Motor neuron (in vitro differentiated cells): ENCODE results near the gene POLG2. TPM values are rescaled to one million over a fixed set of nuclear protein-coding genes. Genes with fewer than 3 reads are reported as not detected.
A peak's percentile ranks its signal among the peaks of the same experiment; 100 is the strongest.

ENCODE experiments used
- ATAC-seq, 8 experiments: fragments of 200-7000 bp; cut with Tn5 transposase; replicated peaks in 6 of 8; 2 replicates each; pipeline ENCODE4 v1.8.0; 2021; ENCODE audit warnings: mild to moderate bottlenecking in 8 of 8, moderate library complexity in 8 of 8
- H3K27ac ChIP-seq, 2 donors: fragments of 250-450 bp; sonication (Bioruptor Pico); 2 replicates each; pipeline ENCODE4 v1.9.0; 2021; ENCODE audit warnings: antibody characterized with exemption in 2 of 2, mild to moderate bottlenecking in 2 of 2, moderate library complexity in 1 of 2
- H3K4me1 ChIP-seq, 2 donors: fragments of 250-450 bp; sonication (Bioruptor Pico); replicated peaks in 1 of 2; 2 replicates each; pipeline ENCODE4 v1.6.1; 2021; ENCODE audit warnings: antibody characterized with exemption in 2 of 2, mild to moderate bottlenecking in 2 of 2, moderate library complexity in 1 of 2
- H3K4me3 ChIP-seq, 5 donors: fragments of 250-450 bp; sonication (Bioruptor Pico); 2 replicates each; pipeline ENCODE4 v1.9.0; 2021; ENCODE audit warnings: antibody characterized with exemption in 5 of 5, mild to moderate bottlenecking in 5 of 5, moderate library complexity in 4 of 5
- WGBS, 10 experiments: fragments of 450-650 bp; shearing (Covaris generic); methylation state at CpG; one replicate each; pipeline ENCODE4 v1.0.0; 2022; 5-methylcytosine and 5-hydroxymethylcytosine counted together
- in situ Hi-C, 9 experiments: fragments of 400-800 bp; cut with MboI; loops; one replicate each; pipeline ENCODE4 v1.15.0; 2021; ENCODE audit warnings: low sequenced_read_pairs in 9 of 9, low pct_unique_long_range_greater_than_20kb in 2 of 9; ENCODE audit not compliant: unreplicated experiment in 9 of 9
- total RNA-seq, 8 experiments: library from RNA; unstranded; fragments of 300-600 nt; gene quantifications; 2 replicates each; pipeline versions ENCODE4 v1.2.3 to v1.2.4, GENCODE V29; 2022

POLG2 gene
- total RNA-seq, 8 experiments from 2014 or later, result 10.8 to 33.2 (median 14.5) TPM

DNA sequence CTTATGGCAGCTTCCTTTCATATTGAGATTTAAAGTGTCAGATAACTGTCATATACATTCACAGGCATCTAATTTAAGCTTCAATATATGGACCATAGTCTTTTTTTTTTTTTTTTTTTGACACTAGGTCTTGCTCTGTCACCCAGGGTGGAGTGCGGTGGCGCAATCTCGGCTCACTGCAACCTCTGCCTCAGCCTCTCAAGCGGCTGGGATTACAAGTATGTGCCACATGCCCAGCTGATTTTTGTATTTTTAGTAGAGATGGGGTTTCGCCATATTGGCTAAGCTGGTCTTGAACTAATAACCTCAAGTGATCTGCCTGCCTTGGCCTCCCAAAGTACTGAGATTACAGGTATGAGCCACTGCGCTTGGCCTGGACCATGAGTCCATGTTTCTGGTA, 23.5 kb upstream of the POLG2 start:
- Histone ChIP-seq H3K27ac (no peak overlapping the region), H3K4me1 (no peaks in the 10 kb centered on the region), H3K4me3 (no peak overlapping the region)
- 90 to 100% (median 98%) methylated on average over 1 to 6 of the region's 6 CpGs; no CpG with 5 or more reads in 4 of the 10 experiments for WGBS, 10 experiments
- no peak for ATAC-seq
- in situ Hi-C loops, result no loop called here

DNA sequence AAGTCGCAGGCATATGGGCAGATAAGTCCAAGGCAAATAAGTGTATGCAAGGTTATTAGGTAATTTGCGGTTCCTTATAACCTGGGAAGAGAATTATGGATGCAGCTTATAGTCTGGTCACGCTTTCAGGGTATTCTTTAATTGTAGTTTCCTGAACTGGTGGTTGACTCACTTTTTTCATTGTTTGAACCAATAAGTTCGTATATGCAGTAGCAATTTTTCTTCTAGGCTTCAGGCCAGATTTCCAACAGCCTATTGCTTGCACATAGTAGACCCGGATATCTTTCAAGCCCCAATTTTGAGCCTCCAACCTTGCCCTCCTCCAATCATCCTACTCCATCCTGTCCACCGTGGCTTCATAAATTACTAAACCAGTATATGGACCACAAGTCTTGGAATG, 22.7 kb upstream of the POLG2 start:
- no peak overlapping the region for H3K27ac ChIP-seq
- H3K4me3 ChIP-seq, result no peak overlapping the region
- in situ Hi-C loops, result no loop called here
- 86 to 100% (median 97%) methylated on average over 3 to 6 of the region's 6 CpGs; no CpG with 5 or more reads in 1 of the 10 experiments for WGBS, 10 experiments
- H3K4me1 ChIP-seq, result no peaks in the 10 kb centered on the region
- no peak for ATAC-seq

DNA sequence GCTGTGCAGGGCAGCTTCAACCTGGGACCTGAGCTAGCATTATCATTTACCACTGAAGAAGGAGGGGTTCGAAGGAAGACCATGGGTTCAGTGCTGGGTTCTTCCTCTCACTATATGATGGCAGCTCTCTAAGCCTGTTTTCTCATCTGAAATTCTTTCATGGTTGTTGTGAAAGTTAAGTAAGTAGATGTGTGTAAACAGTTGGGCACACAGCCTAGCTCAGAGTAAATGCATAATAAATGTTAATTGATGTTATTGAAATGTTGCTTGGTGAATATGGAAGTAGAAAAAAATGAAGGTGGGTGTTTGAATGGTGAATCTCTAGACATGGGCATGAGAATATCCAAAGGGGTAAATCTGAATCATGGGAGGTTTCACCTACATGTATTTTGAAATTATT, 19.0 kb upstream of the POLG2 start:
- peak in 3 of 8 experiments; percentile 76 to 91 (median 79) for ATAC-seq
- Histone ChIP-seq H3K4me3 (no peak overlapping the region), H3K27ac (no peak overlapping the region), H3K4me1 (no peaks in the 10 kb centered on the region)
- 80 to 100% (median 100%) methylated on average over 1 of the region's 1 CpG; no CpG with 5 or more reads in 3 of the 10 experiments for WGBS, 10 experiments
- in situ Hi-C loops, result no loop called here

DNA sequence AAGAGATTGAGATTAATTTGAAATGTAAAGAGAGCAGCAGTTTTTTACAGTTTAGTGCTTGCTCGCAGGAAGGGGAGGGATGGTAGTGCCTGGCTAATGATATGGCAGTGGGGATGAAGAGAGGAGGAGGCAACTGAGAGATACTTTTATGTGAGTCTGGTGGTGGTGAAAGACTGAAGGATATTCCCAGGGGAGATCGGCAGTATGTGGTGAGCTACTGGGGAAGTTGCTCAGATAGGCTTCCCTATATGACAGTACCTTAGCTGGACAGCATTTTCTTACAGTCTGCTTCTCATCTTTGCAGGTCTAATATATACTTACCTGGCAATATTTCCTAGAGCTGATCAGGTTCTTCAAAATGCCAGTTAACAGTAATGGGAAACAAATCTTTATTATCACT, 18.6 kb upstream of the POLG2 start:
- in situ Hi-C loops, result no loop called here
- WGBS, 10 experiments, result 29 to 100% (median 82%) methylated on average over 1 to 2 of the region's 2 CpGs; no CpG with 5 or more reads in 2 of the 10 experiments
- no peak overlapping the region for H3K27ac ChIP-seq
- no peak overlapping the region for H3K4me3 ChIP-seq
- peak in 3 of 8 experiments; percentile 27 to 38 (median 32) for ATAC-seq
- H3K4me1 ChIP-seq, result no peaks in the 10 kb centered on the region

DNA sequence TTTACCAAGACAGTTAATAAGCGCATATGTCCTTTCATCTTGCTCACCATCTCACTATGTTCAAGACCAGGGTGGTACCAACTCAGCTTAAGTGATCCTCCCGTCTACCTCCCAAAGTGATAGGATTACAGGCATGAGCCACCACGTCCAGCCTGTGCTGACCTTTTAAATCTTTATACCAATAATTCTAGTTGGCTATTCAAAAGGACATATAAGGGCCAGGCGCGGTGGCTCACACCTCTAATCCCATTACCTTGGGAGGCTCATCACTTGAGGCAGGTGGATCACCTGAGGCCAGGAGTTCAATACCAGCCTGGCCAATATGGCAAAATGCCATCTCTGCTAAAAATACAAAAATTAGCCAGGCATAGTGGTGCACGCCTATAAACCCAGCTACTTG, 12.3 kb upstream of the POLG2 start:
- peaks cover 5 to 6% of the 10 kb centered on the region in 2 donors for H3K4me1 ChIP-seq
- no peak for ATAC-seq
- in situ Hi-C loops, result no loop called here
- no peak overlapping the region for H3K4me3 ChIP-seq
- H3K27ac ChIP-seq, result no peak overlapping the region
- WGBS, 10 experiments, result 50 to 100% (median 100%) methylated on average over 2 to 6 of the region's 6 CpGs; no CpG with 5 or more reads in 1 of the 10 experiments

DNA sequence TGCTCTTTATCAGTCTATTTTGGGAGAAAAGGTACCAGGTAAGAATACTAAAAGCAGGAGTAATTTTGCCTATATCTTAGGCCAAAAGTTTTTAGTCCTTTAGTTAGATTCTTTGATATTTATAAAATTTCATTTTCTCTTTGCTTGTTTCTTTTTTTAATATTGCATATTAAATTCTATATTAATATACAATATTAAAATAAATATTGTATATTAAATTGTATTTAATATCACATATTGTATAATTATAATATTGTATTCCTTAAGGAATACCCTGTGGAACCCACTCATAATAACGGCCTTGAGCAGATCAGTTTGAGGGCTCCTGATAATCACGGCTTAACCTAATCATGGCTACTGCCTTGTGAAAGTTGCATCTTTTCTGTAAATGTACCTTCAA, 11.8 kb upstream of the POLG2 start:
- Histone ChIP-seq H3K4me1 (peaks cover 10% of the 10 kb centered on the region in 2 donors), H3K27ac (no peak overlapping the region), H3K4me3 (peak overlapping the region in 4 of 5 donors; percentile 79 to 91 (median 84))
- 50 to 100% (median 92%) methylated on average over 1 to 2 of the region's 2 CpGs; no CpG with 5 or more reads in 1 of the 10 experiments for whole genome bisulfite sequencing, 10 experiments
- no peak for ATAC-seq
- in situ Hi-C loops, result no loop called here

DNA sequence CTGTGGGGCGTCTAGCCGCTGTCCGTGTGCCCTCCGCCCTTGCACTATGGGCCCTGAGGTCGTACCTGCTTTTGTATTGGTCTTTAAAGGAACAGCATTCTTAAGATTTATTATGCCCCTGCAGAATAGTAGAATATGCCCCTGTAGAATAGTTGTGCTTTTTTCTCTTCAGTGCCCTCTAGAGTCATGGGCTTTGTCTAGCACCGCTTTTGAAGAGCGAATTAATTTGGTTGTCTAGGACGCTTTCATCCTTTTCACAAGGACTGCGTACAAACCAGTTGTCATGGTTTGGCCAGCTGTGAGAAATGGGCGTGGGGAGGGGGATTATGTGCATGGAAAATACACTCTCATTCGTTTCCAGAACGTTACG, 10.5 kb upstream of the POLG2 start:
- in situ Hi-C loops, result no loop called here
- ATAC-seq, result peak; percentile 10 to 40 (median 27)
- 0% methylated on average over 1 to 8 of the region's 13 CpGs for WGBS, 10 experiments

DNA sequence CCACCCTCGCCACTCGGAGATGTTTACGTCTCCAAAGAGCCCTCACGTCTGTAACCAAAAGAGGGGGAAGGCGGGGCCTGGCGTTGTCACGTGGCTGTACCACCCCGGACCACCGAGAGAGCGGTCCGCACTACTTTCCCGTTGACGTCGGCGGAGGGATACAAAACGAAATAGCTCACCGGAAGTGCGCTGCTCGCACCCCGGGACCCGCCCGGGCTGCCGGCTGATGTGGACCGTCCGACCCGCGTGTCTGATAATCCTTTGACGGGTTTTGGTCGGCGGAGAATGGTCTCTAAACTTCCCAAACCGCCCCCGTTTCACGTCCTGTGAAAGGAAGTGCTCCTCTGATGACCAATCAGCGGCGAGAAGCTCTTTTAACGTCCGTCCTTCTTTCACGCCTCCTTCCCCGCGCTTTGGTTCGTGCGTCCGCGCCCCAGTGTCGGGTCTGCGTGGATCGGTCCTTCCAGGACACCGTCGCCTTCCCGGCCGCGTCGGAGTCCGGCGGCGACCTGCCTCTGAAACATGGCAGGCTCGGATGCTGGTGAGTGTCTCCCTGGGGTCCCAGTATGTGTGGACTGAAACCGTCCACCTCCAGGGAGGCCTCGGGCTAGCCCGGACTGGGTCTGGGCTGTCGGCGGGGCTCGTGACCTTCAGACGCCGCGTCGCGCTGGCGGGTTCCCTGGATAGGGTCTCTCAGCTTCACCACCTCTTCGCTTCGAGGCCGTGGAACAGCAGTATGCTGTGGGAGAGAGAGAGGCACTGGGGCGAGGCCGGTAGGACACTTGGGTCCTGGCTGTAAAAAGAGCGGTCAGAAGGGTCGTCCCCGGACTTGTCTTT, 9.9 kb upstream of the POLG2 start, which contains the start of gene CEP95:
Gene CEP95, plus strand, starts transcription at position 402 of the 837 bp plus-strand sequence. Its CDS starts 121 bp downstream, at position 523.
- Histone ChIP-seq H3K27ac (peak within 1 kb of the TSS; percentile 96 to 98), H3K4me3 (peak within 1 kb of the TSS; percentile 79 to 96 (median 88)), H3K4me1 (peaks cover 10 to 11% of the 10 kb centered on the region in 2 donors)
- 0% methylated on average over 3 to 7 of the region's 77 CpGs; no CpG with 5 or more reads in 6 of the 10 experiments for WGBS, 10 experiments
- in situ Hi-C loops, result no loop called here
- peak; percentile 59 to 85 (median 76) for ATAC-seq

More for the DNA sequence above, 10.5 kb upstream of the POLG2 start:
- H3K4me1 ChIP-seq, result peaks cover 10 to 11% of the 10 kb centered on the region in 2 donors
- H3K27ac ChIP-seq, result peak overlapping the region; percentile 96 to 98
- peak overlapping the region; percentile 79 to 96 (median 88) for H3K4me3 ChIP-seq

DNA sequence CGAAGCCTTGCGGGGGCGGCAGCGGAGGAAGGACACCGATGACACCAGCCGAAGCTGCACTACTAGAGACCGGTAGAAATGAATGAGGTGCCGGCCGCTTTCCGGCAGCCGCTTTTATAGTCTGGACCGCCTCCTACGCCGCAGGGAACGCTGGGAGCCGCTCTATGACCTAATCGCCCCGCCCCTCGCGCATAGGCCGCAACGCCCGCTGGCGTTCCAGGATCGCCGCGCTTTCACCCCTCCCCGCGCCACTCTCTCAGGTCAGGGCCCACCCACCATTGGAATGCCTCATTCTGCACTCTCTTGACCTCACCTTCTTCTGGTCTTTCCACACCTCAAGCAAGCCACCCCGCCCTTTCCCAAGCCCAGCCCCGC, 9.3 kb upstream of the POLG2 start, which contains the start of gene DDX5:
Gene DDX5, minus strand, starts transcription at position 89 of the 375 bp plus-strand sequence. CDS start 170 bp downstream, outside the sequence.
- Histone ChIP-seq H3K27ac (peak within 1 kb of the TSS; percentile 96 to 98), H3K4me1 (peaks cover 10 to 11% of the 10 kb centered on the region in 2 donors), H3K4me3 (peak within 1 kb of the TSS; percentile 79 to 96 (median 88))
- peak in 6 of 8 experiments; percentile 56 to 77 (median 66) for ATAC-seq
- in situ Hi-C loops, result no loop called here
- WGBS, 10 experiments, result 0 to 8% methylated on average over 2 to 3 of the region's 31 CpGs; no CpG with 5 or more reads in 8 of the 10 experiments

DNA sequence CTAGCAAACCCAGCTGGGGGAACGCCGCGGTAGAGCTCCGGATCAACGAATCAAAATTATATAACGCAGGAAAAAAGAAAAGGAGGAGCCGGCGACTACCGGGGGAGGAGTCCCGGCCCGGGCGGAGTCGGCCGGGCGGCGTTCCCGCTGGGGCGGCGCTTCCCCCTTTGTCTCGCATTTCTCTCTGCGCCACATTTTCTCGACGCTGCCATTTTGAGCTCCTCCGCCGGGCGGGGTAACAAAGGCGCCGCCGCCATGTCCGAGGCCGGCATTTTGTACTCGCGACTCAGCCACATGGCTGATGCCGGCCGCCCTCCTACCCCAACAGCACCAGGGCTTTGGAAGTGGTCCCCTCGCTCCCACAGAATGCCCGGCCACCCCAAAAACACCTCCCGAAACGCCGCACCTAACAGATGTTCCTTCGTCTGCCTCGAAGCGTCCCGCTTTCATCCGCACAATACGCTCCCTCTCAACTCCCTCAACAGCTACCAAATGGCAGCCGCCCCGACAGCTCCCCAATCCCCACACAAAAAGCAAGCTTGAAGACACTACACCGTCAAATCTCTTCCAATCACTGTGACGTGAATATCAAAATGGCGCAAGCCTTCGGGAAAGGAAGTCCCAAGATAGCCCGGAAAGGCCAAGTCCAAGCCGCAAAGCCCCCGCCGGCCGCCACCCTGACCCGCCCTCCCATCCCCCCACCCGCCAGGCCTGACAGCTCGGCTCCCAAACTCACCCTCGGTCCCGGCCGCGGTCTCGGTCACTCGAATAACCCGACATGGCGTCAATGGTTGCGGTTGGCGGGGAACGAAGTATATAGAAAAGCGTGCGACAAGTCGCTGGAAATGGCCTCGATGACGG, 8.7 kb upstream of the POLG2 start:
- H3K4me1 ChIP-seq, result peaks cover 10 to 12% of the 10 kb centered on the region in 2 donors
- in situ Hi-C loops, result no loop called here
- 0 to 2% (median 0%) methylated on average over 2 to 29 of the region's 76 CpGs; no CpG with 5 or more reads in 3 of the 10 experiments for WGBS, 10 experiments
- peak in 6 of 8 experiments; percentile 0 to 5 (median 2) for ATAC-seq
- H3K27ac ChIP-seq, result peak overlapping the region; percentile 96 to 98
- peak overlapping the region; percentile 79 to 96 (median 88) for H3K4me3 ChIP-seq

DNA sequence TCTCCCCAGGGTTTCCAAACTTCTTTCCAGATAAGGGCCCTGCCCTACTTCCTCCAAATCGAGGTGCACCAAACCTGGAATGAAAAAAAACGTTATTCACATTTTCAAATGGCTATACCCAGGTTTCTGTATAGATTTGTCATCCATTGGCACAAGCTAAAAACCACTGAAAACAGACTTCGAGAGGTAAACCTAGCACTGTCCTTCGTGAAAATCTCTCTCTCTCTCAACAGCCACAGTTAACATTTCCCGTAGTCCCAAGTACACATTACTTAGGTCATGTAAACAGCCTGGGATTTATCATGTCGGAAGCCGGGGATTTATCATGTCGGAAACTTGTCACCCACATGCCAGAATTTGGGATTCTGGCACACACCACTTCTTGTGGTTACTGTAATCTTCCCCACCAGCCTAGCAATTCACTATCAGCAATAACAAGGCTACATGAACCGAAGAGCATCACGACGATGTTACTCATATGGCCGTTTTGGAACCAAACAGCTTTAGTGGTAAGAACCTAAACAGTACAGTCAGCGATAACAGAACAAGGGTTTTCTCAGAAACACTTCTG, 8.0 kb upstream of the POLG2 start:
- whole genome bisulfite sequencing, 10 experiments, result 0 to 17% (median 2%) methylated on average over 2 to 13 of the region's 13 CpGs
- Histone ChIP-seq H3K4me1 (peaks cover 10 to 17% of the 10 kb centered on the region in 2 donors), H3K4me3 (peak overlapping the region; percentile 79 to 96 (median 88)), H3K27ac (peak overlapping the region; percentile 96 to 98)
- ATAC-seq, result no peak
- in situ Hi-C loops, result no loop called here
